Midbrain (tissue), 1 donor: Measurements from ENCODE around the gene CDC5L.
"Not testable (repeated sequence)": the region's sequence is repeated elsewhere in the genome, so short reads cannot be mapped to it uniquely, and the experiment has no call there.

ENCODE experiments used
- DNase-seq: peaks from one replicate; lab custom pipeline; 2025; lab: John Stamatoyannopoulos, UW

CDC5L gene

DNA sequence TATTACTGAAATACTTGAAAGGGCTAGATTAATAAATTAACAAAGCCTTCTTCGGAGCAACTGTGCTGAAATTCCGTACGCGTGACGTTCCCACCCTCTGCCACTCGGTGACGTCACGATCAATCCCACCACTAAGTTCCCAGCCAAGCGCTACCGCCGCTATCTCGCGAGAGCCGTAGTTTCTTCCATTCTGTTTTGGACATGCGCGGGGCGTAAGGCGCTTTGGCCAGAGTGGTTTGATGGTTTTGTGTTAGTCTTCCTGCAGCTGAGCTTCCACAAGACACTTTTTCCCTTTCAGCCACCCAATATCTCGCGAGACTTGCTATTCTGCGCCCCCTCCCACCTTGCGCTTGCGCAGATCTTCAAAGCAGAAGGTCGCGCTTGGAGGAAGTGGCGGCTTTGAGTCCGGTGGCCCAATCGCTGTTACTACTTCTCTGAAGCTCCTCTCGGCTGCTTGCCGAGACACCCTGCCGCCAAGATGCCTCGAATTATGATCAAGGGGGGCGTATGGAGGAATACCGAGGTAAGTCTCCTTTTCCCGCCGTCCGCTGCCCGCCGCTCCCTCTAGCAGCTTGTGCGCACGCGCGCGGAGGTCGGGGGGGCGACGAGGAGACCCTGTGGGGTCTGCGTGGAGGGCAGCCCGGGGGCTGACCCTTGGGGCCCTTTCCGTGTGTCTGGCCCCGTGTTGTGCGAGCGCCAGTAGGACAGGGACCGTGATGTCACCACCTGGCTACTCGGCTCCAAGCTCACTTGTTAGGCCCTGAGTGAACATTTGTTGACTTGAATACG, at the start of gene CDC5L:
Gene CDC5L (plus strand): TSS at position 361 of the 789 bp plus-strand sequence. CDS start 118 bp downstream, at position 479.
- peak; percentile 94 for DNase-seq

DNA sequence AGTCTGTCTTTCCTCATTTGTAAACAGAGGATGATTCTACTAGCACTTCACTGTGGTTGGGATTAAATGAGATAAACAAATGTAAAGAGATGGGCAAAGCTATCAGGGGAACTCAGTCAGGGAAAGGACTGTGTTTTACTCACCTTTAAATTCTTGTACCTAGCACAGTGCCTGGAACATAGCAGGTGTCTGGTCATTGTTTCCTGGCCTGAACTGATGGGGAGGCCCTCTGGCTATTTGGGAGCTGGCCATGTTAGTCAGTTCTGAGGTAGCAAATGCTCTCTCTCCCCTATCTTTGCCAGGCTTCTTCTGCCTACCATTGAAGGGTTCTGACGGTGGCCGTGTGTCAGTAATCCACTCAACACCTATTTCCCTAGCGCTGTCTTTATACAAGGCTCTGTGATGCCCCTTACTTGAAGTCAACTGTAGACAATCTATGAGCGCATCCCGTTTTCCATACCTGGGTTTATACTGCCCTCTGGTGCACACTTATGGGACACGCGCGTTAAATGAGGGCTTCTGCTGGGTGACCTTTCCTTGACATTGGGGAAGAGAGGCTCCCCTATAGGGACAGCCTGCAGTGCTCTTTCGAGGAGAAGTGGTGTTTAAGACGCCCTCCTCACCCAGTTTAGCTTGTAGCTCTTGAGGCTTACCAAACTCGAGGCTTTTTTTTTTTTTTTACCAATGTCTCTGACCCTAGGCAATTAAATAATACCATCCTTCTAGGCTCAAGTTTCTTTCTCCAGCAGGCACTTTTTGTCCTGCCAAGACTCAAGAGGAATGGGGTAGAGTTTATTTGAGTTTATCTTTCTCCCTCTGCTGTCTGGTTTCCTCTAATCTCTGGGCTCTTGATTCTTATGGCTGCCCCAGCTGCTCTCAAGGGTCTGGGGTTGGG, 49.0 kb upstream of the CDC5L start:
- DNase-seq = peak; percentile 68

DNA sequence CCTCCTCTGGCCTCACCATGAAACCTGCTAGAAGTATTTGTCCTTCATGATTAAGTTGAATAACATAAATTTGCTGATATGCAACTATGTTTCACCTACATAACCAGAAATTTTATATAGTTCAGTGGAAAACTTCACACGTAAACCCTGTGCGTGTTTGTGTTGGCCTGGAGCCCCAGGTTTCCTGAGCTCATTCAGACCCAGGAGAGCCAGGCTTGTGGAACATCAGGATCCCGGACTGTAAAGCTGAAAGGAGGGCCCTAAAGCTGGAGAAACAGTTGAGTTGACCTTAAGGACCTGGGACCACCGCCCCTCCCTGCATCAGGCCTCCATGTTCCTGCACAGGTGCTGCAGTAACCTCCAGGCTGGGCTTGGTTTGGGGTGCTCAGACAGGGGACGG, 48.2 kb upstream of the CDC5L start:
- DNase-seq = no peak

DNA sequence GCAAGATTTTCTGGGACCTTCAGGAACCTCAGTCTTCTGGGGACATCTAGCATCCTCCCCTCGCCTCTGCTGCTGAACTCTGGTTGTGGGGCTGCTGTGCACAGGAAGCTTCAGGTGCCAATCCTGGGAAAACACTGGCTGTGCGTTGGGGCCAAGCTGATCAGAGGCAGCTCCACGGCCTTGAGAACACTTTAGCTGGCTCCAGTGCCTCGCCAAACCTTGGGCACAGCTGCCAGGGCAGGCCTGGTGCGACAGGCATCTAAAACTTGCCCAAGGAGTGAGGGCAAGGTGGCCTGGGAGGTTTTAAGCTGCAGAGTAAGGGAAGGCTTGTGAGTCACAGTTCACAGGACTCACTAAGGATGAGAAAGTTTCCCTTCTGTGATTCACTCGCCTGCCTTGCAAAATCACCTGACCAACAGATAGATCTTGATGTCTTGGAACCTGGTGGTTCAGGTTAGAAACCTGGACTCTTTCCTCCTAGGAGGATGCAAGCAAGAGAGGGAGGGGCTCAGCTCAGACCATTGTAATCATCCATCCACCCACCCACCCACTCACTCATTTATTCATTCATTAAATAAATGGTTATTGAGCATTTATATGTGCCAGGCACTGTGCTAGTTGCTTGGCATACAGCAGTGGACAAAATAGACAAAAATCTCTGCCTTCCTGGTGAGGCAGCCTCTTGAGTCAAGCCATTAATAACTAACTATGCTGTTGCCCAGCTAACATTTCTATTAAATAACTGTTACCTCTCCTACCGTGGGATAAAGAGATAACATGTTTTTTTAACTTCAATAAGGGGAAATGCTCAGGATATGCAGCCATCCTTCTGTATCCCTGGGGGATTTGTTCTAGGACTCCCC, 47.5 kb upstream of the CDC5L start:
- no peak for DNase-seq

DNA sequence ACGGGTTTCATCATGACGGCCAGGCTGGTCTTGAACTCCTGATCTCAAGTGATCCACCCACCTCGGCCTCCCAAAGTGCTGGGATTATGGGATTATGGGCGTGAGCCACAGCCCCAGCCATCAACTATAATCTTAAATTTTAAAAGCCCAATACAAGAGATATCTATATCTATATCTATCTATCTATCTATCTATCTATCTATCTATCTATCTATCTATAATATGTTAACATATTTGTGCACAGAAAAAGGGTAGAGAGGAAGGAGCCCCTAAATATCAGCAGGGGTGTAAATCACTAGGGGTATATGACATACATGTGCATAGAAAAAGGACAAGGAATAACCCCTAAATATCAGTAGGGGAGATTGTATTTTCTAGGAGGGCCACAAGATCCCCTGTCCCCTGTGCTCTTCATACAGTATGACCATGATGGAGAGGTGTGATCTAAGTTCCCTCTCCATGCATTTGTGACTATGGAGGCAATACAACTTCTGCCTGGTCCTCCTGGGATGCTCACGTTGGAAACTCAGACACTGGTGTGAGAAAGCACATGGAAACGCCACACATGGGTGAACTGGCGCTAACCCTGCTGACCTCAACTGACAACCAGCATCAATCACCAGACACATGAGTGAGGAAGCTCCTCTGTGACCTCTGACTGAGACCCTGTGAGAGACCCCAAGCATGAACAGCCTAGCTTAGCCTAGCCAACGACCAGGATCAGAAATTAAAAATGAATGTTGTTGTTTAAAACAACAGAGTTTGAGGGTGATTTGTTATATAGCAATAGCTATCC, 46.2 kb upstream of the CDC5L start:
- no peak for DNase-seq

DNA sequence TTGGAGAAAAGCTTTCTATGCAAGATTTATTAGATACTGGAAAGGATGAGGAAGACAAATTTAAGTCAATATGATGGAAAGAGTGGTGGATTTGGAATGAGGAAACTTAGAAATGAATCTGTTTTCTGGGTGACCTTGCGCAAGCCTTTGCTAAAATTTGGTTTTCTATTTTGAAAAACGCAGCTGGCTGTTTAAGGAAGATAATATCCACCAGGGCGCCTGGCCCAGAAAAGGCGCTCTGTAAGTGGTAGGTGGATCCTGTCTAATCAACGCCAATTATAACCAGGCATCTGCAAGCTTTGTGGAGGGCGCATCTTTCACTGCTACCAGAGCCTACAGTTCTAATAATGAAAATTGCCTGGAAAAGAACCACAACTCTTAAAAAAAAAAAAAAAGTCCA, 45.5 kb upstream of the CDC5L start:
- DNase-seq = no peak

DNA sequence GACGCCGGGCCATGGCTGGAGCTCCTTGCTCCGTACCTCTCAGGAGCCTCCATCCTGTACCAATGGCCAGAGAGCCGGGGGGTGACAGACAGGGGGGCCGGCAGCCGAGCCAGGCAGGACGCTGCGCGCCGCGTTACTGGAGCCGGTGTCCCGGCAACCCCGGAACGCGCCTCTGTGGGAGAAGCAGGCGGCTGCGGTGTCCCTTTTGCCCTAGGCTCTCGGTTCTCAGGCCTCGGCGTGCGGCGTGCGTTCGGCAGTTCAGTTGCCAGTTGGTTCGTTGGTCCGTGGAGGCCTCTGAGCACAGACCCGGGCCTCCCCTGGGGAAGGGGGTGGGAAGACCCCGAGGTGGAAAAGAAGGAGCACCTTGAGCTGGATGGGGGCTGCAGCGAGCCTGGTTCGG, 45.0 kb upstream of the CDC5L start, which contains the start of gene SPATS1:
Gene SPATS1 (plus strand): TSS at position 162 of the 400 bp plus-strand sequence. CDS start 446 bp downstream, outside the sequence.
- peak; percentile 15 for DNase-seq

DNA sequence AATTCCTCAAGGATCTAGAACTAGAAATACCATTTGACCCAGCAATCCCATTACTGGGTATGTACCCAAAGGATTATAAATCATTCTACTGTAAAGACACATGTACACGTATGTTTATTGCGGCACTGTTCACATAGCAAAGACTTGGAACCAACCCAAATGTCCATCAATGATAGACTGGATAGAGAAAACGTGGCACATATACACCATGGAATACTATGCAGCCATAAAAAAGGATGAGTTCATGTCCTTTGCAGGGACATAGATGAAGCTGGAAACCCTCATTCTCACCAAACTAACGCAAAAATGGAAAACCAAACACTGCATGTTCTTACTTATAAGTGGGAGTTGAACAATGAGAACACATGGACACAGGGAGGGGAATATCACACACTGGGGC, 40.7 kb upstream of the CDC5L start:
- DNase-seq = not testable (repeated sequence)

DNA sequence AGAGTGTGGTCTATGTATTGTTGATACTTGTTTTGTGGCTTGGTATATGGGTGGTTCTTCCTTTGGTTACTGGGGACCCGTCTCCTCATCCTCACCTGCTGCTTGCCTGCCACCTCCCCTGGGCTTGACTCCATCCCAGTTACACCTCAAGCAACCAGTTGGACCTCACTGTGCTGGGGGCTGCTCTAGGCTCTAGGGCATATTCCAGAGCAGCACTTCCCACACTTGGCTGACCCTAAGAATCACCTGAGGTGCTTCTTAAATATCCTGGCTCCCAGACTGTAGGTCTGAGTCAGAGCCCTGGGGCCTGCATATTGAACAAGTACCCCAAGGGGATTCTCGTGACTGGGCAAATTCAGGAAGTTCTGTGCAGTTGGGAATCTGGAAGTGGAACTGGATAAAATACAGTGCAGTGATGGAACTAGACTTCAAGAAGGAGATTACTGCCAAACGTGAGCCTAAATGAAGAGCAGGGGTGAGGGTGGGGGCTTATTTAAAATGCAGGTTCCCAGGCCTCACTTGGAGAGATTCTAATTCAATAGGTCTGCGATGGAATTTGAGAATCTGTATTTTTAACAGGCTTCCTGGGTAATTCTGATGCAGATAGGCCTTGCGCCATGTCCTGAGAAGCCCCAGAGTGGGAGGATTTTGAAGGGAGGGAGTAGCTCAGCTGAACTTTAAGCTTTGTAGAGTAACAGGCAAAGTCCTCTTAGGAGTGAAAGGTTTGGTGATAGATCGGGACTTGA, 37.4 kb upstream of the CDC5L start:
- DNase-seq = no peak

DNA sequence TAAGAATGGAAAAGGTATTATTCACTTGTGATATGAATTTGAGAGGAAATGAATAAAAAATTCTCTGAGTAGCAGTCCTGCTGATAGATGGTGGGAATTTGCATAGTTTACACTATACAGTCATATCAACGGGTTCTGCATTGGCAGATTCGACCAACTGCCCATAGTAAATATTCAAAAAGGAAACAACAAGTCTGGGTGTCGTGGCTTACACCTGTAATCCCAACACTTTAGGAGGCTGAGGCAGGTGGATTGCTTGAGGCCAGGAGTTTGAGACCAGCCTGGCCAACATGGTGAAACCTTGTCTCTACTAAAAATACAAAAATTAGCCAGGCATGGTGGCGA, 36.9 kb upstream of the CDC5L start:
- not testable (repeated sequence) for DNase-seq

DNA sequence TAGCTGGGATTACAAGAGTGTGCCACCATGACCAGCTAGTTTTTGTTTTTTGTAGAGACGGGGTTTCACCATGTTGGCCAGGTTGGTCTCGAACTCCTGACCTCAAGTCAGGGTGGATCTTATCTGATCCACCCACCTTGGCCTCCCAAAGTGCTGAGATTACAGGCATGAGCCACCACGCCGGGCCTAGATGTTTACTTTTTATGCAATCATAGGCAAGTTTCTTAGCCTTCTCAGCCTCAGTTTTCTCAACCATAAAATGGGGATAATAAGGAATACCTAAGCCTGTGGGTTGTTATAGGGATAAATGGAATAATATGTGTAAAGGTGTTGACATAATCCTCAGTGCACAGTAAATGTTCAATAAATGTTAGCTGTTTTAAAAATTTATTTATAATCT, 35.2 kb upstream of the CDC5L start:
- no peak for DNase-seq

DNA sequence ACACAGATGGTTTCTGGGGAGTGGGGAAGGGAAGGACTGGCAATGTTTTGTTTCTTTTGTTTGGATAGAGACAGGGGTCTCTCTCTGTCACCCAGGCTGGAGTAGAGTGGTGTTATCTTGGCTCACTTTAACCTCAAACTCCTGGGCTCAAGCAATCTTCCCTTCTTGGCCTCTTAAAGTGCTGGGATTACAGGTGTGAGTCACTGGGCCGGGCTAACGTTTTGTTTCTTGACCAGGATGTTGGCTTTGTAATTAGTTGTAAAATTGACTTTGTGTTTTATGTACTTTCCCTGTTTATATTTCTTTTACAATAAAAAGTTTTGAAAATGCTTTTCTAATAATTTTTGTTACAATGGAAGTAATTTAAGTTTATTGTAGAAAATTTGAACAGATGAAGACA, 34.2 kb upstream of the CDC5L start:
- no peak for DNase-seq

DNA sequence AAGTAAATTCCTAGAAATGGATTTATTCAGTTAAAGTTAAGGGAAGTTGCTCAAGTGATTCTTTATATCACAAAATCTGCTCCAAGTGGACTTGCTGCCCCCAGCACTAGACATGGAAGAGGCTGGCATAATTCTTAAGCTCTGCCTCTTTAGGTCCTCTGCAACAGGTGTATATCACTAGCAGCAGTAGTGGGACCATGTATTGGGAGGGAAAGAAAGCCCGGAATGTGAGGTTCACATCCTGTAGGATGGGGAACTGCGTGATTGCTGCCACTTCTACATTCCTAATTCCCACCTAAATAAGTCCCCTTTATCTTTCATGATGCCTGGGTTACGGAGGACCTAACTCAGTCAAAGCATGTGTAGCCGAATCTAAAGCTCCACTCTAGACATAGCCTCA, 31.9 kb upstream of the CDC5L start:
- no peak for DNase-seq

DNA sequence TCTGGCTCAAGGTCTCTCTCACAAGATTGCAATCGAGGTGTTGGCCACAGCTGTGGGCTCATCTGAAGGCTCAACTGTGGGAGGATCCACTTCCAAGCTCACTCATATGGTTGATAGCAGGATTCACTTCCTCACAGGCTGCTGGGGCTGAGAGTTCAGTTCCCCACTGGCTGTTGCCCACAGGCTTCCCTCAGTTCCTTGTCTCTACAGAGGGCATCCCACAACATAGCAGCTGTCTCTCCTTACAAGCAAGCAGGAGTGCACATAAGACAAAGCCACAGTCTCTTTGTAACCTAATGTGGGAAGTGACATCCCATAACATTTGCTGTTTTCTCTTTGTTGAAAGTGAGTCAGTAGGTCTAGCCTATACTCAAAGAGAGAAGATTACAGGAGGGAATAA, 31.0 kb upstream of the CDC5L start:
- DNase-seq = no peak

DNA sequence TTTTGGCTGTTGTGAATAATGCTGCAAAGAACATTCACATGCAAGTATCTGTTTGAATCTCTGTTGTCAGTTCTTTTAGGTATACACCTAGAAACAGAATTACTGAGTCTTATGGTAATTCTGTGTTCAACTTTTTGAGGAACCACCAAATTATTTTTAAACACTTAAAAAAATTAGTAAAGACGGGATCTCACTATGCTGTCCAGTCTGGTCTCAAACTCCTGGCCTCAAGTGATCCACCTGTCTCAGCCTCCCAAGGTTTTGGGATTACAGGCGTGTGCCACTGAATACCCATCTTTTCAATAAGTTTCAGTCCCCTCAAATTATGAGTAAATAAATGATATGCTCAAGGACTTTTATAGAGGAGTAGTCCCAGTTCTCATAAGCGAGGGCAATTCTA, 27.5 kb upstream of the CDC5L start:
- no peak for DNase-seq

DNA sequence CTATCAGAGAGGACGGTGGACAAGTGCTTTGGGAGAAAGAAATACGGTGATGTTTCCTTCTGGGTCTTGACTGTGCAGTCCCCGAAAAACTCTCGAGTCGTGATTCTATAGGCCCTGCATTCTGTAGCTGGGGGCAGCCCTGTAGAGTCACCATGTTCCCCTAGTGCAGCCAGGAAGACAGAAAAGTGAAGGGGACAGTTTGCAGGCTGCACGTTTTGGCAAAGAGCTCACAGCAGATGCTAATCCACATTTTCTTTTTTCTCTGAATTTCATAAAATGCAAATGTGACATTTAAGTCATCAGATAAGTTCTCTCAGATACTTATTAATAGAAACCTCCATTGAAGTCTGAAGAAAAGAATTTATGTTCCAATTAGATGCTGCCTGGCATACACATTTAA, 25.6 kb upstream of the CDC5L start:
- DNase-seq = no peak

DNA sequence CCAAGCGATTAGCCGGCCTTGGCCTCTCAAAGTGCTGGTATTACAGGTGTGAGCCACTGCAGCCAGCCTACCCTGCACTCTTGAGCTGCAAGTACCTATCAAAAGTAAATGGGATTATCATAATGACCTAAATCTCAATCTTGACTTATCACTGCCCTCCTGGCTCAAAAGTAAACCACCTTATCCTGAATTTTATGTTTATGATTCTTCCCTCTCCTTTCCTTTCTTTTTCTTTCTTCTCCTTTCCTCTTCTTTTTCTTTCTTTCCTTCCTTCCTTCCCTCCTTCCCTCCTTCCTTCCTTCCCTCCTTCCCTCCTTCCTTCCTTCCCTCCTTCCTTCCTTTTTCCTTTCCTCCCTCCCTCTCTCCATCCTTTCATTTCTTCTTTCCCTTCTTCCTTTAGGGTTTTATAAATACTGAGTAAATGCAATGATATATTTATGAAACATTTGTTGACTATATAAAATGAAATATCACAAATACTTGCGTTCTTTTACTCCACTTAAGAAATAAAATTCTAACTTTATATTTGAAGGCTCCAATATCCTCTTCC, 24.1 kb upstream of the CDC5L start:
- no peak for DNase-seq

DNA sequence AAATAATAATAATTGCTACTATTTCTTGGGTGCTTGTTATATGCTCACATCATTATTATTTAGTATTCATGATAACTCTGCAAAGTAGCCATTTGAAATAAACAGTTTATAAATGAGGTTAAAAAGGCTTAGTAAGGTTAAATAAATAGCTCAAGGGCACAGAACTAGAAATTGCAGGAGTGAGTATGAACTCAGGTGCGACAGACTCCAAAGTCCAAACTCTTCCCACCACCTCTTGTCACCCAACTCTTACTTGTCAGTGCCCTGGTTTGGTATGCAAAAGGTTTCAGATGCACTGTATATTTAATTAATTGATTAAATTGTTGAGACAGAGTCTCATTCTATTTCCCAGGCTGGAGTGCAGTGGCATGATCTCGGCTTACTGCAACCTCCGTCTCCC, 20.7 kb upstream of the CDC5L start:
- no peak for DNase-seq

DNA sequence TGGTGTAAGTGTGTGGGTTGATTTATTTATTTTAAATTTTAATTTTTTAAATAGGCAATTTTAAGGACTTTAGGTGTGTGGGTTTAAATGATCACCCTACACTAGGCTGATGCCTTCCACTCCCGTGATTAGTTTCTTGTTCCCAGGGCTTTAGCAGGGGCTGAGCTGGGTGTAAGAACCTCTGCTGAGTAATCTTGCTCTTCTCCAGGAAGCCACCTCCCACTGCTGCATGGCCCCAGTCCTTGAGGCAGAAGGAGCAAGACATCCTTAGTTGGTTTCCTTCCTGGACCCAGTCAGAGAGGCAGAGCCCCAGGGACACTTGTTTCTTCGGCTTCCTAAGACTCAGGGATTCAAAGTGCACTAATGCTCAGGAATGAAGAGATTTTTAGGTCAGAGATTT, 19.8 kb upstream of the CDC5L start:
- no peak for DNase-seq

DNA sequence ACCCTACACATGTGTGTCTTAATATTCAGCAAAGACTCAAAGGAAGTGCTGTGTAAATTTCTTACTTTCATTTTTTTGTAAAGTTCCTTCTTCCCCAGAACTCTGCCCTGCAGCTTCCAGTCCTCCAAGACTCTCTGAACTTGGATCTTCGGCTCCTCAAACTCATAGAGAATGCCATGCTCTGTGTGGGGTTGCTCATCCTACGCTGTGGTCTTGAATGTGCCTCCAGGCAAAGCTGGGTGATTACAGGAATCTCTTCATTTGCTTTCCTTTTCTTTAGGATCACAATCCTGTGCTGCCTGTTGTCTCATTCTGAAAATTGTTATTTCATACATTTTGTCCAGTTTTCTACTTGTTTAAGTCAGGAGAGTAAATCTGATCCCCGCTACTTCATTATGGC, 14.5 kb upstream of the CDC5L start:
- no peak for DNase-seq
